HT1080 (cell line): ENCODE results near the gene NPR3. TPM values are rescaled to one million over a fixed set of nuclear protein-coding genes. Genes with fewer than 3 reads are reported as not detected.

Experiments
- DNase-seq: peaks from one replicate; pipeline ENCODE4 v3.0.0-alpha.2; 2015; ENCODE audit warnings: low read depth
- total RNA-seq: library from RNA; depleted of rRNA; stranded (reverse); fragments of >200 nt; shearing (Covaris generic); gene quantifications from 2 replicates; pipeline ENCODE4 v1.2.3, GENCODE V29; 2014; rRNA removed

Gene NPR3
- total RNA-seq, 1 experiment from 2014 or later, result 0.29 TPM

DNA sequence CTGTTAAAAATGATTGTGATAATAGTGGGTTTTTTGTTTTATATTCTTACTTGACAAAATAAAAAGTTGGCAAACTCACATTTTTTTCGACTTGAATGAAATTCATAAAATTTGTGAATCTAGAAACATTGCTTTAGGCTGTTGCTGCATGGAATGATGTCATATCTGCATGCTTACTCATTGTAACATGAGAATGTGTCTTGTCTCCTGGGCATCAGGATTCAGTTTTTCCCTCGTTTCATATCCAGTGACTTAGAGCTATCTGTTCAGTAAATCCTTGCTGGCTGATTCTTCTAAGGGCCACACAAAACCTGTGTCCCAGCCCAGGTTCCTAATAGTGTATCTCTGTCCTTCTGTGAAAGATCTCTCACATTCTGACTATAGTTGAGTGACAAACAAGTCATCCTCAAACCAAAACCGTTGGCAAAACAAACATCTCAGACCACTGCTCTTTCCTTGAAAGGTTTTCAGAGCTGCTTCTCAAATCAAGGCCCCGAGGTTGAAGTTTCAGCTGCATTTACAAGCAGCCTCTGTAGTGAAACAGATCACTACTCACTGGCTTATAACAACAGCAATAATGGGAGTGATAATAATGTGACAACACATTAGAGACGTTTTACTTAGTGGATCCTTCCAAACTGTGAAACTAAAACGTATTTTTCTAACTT, 95.0 kb downstream of the NPR3 start:
- peak; percentile 63 for DNase-seq

DNA sequence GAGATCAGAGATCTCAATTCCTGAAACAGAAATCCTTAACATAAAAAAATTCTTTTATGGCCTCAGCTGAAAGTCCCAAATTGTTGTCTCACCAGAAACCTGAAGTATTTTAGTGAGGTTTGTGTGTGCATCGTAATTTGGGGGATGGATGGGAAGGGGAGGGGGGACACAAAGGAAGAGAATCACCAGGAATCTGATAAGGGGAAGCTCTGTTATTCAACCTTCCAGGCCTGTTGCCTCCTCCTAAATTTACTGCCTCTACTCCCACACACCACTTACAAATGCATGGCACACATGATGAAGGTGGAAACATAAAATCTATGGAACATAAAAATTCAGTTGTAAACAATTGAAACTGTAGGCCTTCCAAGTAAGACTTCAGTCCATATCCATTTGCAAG, 97.7 kb downstream of the NPR3 start:
- DNase-seq, result no peak

DNA sequence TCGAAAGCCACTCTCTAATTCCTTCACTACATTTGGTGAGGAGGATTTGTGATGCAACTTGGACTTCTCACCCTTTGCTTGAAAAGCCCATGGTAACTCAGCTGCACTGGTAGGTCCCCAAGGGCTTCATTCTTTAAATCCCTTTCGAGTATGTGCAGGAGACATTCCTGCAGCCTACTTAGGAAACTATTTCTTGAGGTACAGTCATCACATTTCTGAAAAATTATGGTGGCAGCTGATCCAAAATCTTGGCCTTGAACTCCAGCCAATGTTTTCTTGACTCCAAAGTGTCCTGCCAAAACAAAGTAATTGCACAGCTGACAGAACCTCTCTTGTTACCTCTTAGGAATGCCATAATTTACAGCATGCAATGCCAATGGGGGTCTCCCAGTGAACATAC, 99.7 kb downstream of the NPR3 start:
- no peak for DNase-seq

DNA sequence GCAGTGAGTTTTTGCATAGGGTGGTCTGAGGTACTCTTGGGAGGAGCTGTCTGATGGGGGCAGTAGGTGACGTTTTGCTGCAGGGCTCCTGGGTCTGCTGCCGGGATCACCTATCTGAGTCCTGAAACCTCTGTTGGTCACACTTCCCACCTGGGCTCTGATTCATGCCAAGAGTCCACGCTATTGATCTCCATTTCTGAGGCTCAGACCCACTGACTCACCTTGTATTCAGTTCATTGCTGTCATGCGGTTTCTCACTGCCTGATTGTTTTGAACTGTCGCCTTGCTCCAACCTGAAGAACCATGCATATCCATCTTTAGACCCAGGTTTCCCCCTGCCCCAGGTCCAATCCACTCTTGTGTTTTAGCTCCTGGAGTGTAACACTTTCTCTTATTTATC, 101.3 kb downstream of the NPR3 start:
- no peak for DNase-seq

DNA sequence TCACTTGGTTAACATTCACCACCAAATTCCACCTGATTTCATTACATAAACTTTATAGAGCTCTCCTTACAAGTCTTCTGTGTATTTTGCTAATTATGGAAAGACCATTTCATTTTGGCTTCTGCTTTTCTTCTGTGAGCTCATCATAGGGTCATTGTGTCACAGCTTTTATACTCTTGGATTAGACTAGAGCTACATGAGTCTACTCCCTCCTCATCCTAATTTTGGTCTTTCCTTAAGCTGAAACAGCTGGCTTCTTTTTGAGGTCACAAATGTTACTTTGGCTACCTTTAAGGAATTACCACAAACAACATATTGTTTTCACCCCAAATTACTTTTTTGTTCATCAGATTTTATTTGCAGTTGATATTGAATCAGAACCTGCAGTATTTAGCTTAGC, 103.0 kb downstream of the NPR3 start:
- DNase-seq, result no peak

DNA sequence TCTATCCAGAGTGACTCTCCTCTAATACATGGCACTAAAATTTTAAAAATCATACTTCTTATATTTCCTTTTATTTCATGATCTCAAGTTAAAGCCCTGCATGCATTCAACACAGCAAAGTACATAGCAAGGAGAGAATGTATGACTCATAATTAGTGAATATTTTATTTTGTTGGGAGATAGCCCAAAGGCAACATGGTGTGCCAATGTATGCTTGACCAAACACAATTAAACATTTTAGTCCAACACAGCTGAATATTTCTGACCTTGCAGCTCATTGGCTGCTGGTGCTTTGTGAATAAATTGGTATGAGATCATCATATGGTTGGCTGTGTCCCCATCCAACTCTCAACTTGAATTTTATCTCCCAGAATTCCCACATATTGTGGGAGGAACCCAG, 103.5 kb downstream of the NPR3 start:
- no peak for DNase-seq

DNA sequence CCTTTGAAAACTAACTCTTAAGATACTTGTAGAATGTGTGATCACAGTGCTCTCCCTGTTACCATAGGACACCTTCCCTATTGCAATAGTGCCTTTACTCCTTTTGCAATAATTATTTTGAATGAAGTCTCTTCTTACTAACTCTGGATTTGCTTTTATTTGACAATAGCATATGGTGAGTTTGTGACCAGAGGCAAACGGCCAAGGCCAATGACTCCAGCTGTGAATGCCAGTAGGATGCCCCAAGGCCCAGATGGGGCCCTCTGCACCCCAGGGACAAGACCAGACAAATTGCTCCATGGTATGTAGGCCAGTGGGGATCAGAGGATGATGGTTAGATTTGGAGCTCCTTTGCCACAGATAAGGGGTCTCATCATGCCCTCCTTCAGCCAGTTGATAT, 116.9 kb downstream of the NPR3 start:
- DNase-seq, result no peak

DNA sequence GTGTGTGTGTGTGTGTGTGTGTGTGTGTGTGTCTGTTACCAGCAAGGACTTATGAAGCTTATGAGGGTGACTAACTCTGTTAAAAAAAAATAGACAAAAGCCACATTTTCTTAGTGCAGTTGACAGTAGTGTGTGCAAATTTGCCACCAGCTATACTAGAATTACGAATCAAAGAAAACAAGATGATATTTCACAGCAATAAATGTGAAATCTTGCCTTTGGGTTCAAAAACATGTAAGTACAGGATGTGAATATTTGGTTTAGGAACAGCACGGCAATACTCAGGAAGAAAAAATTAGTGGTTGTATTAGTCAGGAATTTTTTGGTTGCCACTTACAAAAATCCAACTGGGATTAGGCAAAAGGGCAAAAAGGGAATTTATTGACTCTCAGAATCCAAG, 117.4 kb downstream of the NPR3 start:
- DNase-seq, result no peak

DNA sequence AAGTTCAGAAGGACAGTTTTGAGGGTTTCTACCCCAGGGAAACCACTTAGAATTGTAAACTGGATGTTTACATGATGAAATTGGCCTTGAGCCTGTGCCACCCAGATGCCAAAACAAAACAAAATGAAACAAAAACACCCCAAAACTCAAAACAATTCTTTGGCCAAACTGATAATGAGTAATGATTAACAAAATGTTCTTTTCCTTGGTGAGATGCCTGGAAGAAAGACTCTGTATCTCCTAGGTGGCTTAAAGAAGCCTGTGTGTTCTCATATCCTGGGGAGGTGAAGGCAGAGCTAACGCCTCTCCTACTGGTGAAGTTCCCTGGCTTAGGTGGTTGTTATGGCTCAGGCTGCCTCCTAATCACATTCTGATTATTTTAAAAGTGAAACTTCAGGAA, 120.5 kb downstream of the NPR3 start:
- DNase-seq, result no peak

DNA sequence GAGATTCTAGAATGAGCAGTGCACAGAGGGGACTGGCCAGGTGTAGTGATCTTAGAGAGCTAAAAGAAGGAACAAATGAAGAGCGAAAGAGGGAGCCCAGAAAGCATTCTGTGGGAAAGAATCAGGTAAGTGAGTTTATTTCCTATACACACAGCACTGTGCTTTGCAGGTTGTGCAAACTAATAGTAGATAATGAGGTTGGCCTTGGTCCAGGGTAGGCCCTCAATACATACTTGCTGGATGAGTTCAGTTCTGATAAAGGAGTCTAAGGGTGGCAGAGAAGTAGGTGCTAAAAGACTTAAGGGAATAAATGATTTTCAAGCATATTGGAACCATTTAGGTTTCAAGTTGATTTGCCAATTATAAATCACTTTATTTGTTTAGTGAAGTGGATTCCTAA, 122.0 kb downstream of the NPR3 start:
- DNase-seq, result no peak

DNA sequence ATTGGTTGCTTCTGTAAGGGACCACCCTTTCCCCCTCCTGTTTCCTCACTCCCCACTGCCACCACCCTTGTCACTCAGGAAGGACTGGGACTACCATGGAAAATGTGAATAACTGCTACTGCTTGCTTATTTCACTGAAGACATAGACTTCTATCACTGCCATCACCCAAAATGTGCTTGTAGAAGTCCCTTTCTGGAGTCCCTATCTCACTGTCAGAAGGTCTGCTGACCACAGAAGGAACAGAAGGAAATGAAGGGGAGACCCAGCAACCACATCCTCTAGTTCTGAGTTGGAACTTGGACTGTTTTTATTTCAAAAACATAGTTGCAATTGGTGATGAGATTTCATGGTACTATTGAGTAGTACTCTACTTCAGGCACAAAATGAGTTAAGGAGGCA, 122.5 kb downstream of the NPR3 start:
- no peak for DNase-seq

DNA sequence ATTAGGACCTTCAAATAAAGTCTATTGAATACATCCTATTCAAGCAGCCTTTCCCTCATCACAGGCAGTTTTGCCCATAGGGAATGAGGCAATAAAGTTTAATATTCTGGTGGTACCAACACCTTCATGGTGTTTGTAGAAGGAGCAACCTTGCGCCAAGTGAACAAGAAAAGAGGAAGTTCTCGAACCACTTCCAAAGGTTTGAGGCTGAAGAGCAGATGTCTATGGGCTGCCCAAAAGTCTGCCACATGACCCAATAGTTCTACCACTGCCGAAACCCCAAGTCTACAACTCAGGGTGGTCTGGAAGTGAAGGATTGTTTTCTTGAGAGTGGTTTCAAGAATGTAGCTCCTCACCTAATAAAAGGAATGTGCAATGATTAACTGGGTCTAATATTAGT, 123.1 kb downstream of the NPR3 start:
- DNase-seq, result no peak

DNA sequence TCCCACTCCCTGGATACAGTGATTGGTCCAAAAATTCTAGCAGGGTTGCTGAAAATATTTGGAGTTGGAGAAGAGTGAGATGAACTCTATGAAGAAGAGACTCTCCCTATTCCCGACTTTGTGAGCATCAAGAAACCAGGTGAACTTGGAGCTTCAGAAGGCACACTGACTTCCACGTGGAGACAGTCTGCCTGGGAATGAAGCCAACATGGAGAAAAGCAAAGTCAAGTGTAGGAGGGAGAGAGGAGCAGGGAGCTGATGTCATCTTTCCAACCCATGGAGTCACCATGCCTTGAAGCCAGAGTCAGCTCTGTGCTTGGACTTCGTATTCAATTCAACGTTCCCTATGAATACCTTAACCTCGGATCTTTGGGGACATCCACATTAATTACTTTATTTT, 125.1 kb downstream of the NPR3 start:
- DNase-seq, result no peak

DNA sequence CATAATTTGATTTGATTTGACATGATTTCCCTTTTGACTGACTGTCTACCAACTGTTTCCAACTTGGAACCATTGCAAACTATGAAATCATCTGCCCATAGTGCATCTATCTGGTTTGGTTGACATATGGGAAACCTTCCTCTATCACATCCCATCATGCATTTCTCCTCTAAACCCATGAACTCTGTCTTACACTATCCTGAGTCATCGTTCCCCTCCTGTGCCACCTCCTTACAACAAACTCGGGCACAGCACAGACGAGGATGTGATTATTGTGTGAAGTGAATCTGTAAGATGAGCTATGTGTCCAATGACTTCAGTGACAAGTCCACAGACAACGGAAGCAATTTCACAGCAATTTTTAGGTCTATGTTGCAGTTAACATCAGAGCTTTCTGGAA, 126.1 kb downstream of the NPR3 start:
- DNase-seq, result peak; percentile 68

DNA sequence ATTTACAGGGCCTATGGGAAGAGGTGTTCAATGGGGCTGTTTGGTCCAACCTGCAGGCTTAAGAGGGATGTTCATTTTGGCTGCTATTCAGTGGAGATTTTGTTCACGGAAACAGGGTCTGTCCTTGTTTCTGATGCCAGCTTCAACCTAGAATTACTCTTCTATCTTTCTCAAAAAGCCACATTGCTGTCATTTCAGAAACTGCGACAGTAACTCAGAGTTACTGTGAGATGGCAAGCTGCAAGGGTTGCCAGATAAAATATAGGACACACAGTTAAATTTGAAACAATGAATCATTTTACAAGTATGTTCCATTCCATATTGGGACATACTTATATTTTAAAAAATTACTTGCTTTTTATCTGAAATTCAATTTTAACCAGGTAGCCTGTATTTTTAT, 128.0 kb downstream of the NPR3 start:
- DNase-seq, result no peak

DNA sequence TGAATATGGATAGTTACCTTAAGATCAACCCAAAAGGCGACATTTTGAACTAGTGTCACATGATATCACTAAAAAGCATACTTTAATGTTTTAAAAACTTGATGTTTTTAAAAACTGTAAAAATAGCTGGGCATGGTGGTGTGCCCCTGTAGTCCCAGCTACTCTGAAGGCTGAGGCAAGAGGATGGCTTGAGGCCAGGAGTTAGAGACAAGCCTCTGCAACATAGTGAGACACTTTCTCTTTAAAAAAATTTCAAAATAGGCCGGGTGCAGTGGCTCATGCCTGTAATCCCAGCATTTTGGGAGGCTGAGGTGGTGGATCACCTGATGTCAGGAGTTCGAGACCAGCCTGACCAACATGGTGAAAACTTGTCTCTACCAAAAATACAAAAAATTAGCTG, 129.5 kb downstream of the NPR3 start:
- DNase-seq, result no peak

Other genes starting within 250 kb of the NPR3 start
- gene SUB1, start 125.8 kb upstream of the NPR3 start, total RNA-seq, result 304 TPM in 2 replicates